GM06990 (cell line): ENCODE data around the gene TOP1.

Experiments used
- DNase-seq: peaks from one replicate; pipeline ENCODE4 v3.0.0-alpha.2; 2011; ENCODE audit not compliant: insufficient read length; ENCODE audit errors: extremely low read depth
- H3K27me3 ChIP-seq: replicated peaks from 2 replicates; pipeline ENCODE4 v1.6.0; 2011; ENCODE audit warnings: low read length; ENCODE audit not compliant: control insufficient read depth, insufficient read depth
- H3K36me3 ChIP-seq: 2 replicates; pipeline ENCODE4 v1.5.1; 2011; ENCODE audit warnings: low read length; ENCODE audit not compliant: control insufficient read depth, insufficient read depth
- H3K4me3 ChIP-seq: replicated peaks from 2 replicates; pipeline ENCODE4 v1.5.1; 2011; ENCODE audit warnings: low read depth, mild to moderate bottlenecking, control low read depth, low read length
- TF ChIP-seq, protein P1 (sequence below): IDR thresholded peaks from 2 replicates; pipeline ENCODE4 v1.5.1; 2011; ENCODE audit warnings: low read length, control low read depth, mild to moderate bottlenecking, inconsistent platforms; ENCODE audit not compliant: insufficient read depth, poor library complexity, severe bottlenecking

Gene TOP1

DNA sequence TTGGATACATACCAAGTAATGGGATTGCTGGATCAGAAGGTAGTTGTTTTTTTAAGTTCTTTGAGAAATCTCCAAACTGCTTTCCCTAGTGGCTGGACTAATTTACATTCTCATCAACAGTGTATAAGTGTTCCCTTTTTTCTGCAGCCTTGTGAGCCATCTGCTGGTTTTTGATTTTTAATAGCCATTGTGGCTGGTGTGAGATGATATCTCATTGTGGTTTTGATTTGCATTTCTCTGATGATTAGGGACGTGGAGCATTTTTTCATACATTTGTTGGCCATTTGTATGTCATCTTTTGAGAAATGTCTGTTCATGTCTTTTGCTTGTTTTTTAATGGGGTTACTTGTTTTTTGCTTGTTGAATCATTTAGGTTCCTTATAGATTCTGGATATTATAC is 34.8 kb downstream of the TOP1 start:
- no peak overlapping the region for H3K4me3 ChIP-seq
- TF ChIP-seq, protein P1, sequence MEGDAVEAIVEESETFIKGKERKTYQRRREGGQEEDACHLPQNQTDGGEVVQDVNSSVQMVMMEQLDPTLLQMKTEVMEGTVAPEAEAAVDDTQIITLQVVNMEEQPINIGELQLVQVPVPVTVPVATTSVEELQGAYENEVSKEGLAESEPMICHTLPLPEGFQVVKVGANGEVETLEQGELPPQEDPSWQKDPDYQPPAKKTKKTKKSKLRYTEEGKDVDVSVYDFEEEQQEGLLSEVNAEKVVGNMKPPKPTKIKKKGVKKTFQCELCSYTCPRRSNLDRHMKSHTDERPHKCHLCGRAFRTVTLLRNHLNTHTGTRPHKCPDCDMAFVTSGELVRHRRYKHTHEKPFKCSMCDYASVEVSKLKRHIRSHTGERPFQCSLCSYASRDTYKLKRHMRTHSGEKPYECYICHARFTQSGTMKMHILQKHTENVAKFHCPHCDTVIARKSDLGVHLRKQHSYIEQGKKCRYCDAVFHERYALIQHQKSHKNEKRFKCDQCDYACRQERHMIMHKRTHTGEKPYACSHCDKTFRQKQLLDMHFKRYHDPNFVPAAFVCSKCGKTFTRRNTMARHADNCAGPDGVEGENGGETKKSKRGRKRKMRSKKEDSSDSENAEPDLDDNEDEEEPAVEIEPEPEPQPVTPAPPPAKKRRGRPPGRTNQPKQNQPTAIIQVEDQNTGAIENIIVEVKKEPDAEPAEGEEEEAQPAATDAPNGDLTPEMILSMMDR = no peak
- H3K36me3 ChIP-seq = no peaks in the 10 kb centered on the region; the same call in none of the 2 replicates
- no peak for DNase-seq
- H3K27me3 ChIP-seq = no peaks in the 10 kb centered on the region

DNA sequence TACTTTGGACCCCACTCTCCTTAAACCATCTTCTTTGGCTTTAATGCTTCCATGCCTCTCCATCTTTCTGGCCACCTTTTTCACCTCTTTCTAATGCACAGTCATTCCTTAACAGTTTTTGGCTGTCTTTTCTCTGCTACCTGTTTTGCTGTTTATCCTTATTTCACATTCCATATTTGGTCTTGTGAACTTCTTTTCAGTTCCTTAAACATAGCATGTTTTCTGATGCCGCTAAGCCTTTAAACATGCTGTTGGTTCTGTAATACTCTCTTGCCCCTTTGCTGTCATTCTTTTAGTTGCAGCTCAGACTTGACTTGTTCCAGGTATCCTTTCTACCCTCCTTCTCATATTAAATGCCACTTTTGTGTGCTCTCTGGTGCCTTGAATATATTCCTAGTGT is 35.8 kb downstream of the TOP1 start:
- DNase-seq = peak; percentile 24
- Histone ChIP-seq H3K36me3 (peaks cover 2% of the 10 kb centered on the region), H3K4me3 (no peak overlapping the region), H3K27me3 (no peaks in the 10 kb centered on the region)
- TF ChIP-seq, protein P1 = no peak

DNA sequence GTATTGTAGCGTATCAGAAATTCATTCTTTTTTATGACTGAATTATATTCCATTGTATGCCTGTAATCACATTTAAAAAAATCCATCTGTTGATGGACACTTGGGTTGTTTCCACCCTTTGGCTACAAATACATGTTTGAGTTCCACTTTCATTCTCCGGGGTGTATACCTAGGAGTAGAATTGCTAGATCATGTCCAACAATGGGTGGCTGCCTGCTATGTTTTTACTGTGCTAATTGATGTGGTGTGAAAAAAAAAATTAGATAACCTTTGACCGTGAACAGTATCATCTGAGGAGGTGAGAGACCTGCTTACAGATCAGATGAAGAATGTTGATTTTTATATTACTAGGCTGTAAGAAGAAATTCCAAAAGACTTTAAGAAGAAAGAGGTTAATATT is 37.1 kb downstream of the TOP1 start:
- DNase-seq = no peak
- TF ChIP-seq, protein P1 = no peak
- H3K4me3 ChIP-seq = no peak overlapping the region
- H3K27me3 ChIP-seq = no peaks in the 10 kb centered on the region
- H3K36me3 ChIP-seq = peaks cover 2% of the 10 kb centered on the region

DNA sequence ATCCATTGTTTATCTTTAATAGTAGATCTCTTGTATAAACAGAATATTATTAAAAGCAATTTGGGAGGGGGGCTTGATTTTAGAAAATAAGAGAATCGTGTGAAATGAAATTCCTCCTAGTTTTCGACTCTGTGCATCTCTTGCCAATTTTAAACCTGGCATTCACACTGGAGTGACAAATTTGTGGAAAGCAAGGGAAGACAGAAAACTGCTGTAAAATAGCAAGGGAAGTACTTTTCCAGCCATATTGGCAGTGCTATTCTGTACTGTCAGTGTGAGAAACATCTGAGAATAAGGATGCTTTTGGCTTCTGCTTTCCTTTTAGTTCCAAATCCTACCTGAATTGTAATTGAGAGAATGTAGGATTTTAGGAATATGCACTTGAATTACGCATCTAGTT is 40.2 kb downstream of the TOP1 start:
- Histone ChIP-seq H3K27me3 (no peaks in the 10 kb centered on the region), H3K4me3 (no peak overlapping the region), H3K36me3 (peaks cover 4% of the 10 kb centered on the region; the same call in 1 of the 2 replicates)
- TF ChIP-seq, protein P1 = no peak
- DNase-seq = no peak

DNA sequence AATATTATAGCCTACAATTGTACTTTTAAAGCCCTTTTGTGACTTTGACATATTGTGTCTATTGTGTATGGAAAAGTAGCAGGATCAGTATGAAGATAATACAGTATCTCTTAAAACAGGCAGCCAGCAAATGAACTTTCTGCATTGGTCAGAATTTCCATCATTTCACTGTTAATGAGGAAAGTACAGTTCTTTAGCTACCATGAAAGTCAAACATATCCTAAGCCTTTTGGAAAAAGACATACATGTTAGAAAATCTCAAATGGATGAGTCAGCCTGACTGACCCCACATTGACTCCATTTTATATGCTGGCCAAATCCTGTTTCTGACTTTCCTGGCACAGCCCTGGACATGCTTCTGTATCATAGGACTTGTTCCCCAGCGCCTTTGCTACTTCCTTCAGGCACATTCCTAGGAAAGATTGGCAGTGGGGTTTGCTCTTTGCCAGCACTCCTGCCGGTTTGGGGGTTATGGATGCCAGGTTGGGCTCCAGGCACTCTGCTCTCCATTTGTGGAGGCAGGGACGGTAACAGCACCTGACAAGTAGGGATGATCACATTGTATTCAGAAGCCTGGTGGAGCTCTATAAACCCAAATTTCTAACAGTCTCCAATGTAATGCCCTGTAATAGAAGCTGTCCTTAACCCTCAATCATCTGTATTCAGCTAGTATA is 43.7 kb downstream of the TOP1 start:
- Histone ChIP-seq H3K27me3 (no peaks in the 10 kb centered on the region), H3K36me3 (peaks cover 4% of the 10 kb centered on the region; the same call in 1 of the 2 replicates), H3K4me3 (no peak overlapping the region)
- TF ChIP-seq, protein P1 = no peak
- no peak for DNase-seq

DNA sequence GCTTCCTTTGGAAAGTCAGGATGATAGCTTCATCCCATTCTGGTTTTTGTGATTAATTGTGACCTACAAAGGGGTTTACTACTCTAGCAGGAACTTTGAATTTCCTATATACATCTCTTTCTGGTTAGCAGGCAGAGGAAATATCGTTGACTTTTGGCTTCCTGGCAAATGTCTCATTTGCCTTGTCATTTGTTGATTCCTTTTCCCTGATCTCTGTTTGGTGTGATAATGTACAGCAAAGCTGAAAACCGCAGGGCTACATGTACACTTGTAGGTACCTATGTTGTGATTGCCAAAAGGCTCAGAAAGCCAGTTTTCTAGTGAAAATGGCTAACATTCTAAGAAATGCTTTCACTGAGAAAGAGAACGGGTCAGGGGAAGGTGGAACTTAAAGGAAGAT is 44.3 kb downstream of the TOP1 start:
- Histone ChIP-seq H3K36me3 (peaks cover 6% of the 10 kb centered on the region), H3K27me3 (no peaks in the 10 kb centered on the region), H3K4me3 (no peak overlapping the region)
- no peak for DNase-seq
- TF ChIP-seq, protein P1 = no peak
